GM21529 (cell line): ENCODE results near the gene CEP63.
A peak's percentile ranks its signal among the peaks of the same experiment; 100 is the strongest.
"Not testable (repeated sequence)": the region's sequence is repeated elsewhere in the genome, so short reads cannot be mapped to it uniquely, and the experiment has no call there.

Experiments
- ATAC-seq: cut with Tn5 transposase; IDR thresholded peaks from one replicate; pipeline ENCODE4 v1.9.1; 2021; ENCODE audit not compliant: unreplicated experiment

The CEP63 gene

DNA sequence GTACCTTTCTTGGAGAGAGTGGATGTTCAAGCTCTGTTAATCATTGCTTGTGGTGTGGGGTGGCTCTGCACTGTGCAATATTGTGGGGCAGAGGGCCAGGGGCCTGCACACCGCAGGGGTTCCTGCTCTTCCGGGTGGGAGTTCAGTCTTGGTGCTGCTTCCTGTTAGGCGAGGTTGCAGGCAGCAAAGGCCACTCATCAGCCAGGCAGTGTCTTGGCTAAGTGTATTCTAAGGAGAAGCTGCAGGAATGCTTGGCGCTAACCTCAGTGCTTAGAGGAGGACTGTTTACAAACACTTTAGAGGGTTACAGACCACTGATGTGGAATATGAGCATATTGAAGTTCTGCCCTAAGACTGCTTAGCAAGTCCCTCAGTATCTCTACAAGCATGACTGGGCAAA is 81.7 kb downstream of the CEP63 start:
- ATAC-seq, result no peak

DNA sequence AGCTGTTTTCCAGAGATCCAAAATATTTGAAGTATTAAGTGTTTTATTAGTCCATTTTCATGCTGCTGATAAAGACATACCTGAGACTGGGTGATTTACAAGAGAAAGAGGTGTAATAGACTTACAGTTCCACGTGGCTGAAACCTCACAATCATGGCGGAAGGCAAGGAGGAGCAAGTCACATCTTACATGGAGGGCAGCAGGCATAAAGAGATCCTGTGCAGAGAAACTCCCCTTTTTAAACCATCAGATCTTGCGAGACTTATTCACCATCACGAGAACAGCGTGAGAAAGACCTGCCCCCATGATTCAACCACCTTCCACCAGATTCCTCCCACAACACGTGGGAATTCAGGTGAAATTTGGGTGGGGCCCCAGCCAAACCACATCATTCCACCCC is 82.9 kb downstream of the CEP63 start:
- ATAC-seq, result no peak

DNA sequence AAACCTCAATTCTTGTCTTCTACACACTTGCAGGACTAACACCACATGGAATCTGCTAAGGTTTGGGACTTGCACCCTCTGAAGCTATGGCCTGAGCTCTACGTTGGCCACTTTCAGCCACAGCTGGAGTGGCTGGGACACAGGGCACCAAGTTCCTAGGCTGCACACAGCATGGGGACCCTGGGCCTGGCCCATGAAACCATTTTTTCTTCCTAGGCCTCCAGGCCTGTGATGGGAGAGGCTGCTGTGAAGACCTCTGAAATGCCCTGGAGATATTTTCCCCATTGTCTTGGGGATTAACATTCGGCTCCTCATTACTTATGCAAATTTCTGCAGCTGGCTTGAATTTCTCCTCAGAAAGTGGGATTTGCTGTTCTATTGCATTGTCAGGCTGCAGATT is 84.0 kb downstream of the CEP63 start:
- not testable (repeated sequence) for ATAC-seq

DNA sequence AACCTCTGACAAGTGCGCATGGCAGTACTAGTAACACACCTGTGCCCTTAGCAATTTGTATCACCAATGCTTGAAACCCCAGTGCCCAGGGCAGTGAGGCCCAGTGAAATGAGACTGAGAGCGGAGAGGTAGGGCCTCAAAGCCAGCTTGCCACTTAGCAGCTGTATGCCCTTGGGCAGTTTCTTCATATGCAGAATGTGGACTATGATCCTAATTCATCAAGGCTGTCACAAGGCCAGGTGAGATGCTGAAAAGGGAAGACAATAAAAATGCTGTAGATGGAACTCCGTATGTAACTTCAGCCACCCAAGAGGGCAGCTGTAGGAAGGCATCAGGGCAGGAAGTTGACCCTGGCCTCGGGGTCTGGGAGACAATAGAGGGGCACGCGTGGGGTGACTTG is 90.6 kb downstream of the CEP63 start:
- ATAC-seq, result no peak

DNA sequence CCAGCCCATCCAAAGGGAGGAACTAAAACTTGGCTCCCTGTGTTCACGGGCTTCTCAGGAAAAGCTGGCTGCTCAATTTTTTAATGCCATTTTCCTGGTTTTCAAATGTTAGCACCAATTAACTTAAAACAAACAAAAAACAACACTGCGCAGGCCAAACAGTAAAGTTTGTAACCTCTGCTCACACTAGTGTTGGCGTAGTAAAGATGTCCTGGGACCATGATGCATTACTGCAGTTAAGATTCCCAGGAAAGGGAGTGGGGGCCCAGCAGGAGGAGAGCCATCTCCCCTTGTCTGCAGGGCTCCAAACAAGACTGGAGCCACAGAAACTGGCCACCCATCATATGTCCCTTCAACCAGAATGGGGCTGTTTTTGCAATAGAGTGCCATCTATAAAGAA is 91.0 kb downstream of the CEP63 start:
- ATAC-seq, result no peak

DNA sequence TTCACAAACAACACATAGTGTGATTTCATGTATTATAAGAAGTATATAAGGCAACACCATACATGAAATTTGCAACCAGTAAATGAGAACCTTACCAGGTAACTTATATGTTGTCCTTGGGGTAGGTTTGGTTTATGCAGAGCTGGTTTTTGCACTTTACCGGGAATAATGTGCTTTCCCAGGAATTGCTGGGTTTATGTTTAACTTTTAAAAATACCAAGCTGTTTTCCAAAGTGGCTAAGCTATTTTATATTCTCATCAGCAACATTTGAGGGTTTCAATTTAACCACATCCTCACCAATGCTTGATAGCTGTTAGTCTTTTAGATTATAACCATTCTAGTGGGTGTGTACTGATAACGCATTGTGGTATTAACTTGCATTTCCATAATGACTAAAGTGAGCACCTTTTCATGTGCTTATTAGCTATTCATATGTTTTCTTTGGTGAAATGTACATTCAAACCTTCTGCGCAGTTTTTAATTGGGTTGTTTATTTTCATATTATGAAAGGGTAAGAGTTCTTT is 93.3 kb downstream of the CEP63 start:
- no peak for ATAC-seq

DNA sequence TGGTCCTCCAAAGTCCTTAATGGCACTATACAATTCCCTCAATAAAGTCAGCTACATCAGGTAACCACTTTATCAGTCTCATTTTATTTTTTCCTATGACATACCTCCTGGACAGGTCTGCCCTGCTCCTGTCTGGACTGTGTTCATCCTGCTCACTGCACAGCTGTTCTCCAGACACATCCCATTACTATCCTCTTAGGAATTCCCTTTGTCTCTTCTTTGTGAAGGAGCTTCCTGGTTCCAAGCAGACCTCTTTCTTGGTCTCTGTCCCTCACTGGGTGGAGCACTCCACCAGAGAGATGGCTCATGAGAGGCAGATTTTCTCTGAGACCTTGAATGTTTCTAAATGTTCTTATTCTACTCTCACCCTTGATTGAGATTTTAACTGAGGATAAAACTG is 104.9 kb downstream of the CEP63 start:
- ATAC-seq, result no peak

DNA sequence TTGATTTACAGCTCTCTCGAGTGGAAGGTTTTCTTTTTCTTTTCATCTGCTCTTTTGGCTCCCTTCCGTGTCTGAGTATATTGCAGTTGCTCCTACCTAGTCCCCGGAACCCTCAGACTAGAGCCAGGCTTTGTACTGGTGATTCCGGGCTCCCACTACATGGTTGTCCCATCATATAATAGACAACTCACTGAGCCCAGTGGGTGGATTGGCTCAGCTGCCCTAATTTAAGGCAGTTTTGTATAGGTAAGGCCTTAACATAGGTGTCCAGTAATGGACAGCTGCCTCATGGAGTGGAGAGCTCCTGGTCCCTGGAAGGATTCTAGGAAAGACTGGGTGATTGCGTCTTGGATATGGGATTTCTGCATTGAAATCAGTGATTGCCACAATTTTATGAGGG is 106.9 kb downstream of the CEP63 start:
- ATAC-seq, result no peak

DNA sequence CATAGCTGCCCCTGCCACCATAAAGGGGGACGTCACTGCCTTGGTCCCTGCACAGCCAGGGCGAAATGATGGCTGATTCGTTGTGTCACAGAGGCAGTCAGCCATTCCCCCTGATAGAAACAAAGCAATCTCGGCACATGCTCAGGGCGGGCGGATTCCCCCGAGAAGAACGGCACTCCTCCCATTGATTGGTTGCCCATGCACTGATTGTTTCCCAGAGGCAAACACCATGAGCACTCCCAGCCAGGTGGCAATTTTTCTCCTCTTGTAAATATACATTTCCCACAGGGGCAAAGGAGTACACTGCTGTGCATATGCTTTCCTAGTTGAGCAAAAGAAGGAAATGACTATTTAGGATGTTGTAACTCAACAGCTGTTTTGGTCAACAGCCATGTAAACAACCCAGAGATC is 108.5 kb downstream of the CEP63 start:
- ATAC-seq, result no peak

DNA sequence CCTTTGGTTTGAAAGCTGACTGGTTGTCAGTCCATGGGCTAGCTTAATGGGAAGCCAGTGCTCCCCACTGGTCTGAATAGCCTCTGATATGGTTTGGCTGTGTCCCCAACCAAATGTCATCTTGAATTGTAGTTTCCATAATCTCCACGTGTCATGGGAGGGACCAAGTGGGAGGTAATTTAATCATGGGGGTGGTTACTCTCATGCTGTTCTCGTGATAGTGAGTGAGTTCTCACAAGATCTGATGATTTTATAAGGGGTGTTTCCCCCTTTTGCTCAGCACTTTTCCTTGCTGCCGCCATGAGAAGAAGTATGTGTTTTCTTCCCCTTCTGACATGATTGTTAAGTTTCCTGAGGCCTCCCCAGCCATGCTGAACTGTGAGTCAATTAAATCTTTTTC is 109.1 kb downstream of the CEP63 start:
- not testable (repeated sequence) for ATAC-seq

DNA sequence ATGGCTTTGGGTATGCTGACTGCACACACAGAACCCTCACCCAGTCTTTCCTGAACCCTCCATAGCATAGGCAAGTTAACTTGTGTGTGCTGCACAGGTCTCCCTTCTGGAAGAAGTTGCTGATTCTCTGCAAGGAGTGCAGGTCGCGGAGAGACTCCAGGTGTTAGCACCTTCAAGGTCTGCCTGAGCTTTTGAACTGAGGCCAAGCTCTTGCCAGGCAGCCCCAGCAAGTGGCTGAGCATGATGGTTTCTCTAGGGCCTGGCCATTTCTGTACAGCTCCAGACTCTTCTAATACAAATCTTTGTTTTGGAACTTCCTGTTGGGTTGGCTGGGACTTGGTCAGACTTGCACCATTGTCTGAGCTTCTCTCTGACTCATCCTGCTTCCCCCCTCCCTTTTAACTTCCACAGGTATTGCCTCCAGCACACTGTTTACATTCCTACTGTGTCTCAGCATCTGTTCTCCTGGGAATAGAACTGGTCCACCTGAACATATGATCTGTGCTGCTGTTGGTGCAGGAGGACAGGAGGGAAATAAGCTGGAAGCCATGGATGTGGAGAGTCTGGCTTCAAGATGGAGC is 111.6 kb downstream of the CEP63 start:
- ATAC-seq, result no peak

DNA sequence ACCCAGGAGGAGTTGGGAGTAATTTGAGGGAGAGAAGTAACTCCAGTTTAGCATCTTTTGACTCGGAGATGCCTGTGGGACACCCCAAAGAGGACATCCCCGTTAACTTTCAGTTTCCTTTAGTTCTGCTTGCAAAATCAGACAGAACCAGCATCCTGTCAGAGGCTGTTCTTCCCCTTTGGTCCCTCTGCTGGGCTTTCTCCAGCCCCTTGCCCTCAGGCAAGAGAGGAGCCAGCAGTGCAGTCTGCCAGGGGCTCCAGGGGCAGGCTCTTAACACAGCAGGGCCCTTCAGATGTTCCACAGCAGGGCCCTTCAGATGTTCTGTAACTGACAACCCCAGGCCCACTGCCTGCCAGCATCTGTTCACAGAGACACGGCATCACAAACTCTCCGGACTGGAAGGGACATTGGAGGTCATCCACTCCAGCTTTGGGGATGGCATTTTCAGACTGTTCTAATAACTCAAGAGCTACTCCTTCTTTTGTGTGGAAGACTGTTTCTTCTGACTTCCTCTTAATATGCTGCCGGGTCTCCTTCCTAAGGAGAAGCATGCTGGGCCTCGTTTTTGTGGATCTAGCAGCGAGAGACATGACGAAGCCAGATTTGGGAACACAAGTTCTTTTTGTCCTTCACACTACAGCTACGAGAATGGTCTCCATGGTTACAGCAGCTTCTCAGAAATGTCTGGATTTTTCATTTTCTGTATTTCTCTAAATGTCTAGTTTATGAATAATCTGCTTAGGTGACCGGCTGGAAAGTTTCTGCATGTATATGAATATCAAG is 113.1 kb downstream of the CEP63 start:
- ATAC-seq, result no peak

DNA sequence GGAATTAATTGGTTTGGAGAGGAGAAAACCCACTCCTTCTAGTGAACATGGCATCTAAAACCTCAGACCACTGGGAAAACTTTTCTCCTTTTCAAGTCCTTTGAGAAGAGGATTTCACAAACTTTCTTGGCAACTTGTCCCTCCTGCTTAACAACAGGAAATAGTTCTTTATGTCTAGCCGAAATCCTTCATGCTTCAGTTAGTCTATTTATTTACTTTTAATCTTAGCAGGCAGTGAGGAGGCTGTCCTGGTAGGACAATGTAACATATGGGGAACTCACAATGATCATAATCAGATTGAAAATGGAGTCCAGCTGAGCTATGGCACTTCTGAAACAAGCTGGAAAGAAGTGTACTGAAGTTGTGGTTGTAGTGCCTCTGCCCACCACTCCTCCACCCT is 114.3 kb downstream of the CEP63 start:
- peak; percentile 15 for ATAC-seq

DNA sequence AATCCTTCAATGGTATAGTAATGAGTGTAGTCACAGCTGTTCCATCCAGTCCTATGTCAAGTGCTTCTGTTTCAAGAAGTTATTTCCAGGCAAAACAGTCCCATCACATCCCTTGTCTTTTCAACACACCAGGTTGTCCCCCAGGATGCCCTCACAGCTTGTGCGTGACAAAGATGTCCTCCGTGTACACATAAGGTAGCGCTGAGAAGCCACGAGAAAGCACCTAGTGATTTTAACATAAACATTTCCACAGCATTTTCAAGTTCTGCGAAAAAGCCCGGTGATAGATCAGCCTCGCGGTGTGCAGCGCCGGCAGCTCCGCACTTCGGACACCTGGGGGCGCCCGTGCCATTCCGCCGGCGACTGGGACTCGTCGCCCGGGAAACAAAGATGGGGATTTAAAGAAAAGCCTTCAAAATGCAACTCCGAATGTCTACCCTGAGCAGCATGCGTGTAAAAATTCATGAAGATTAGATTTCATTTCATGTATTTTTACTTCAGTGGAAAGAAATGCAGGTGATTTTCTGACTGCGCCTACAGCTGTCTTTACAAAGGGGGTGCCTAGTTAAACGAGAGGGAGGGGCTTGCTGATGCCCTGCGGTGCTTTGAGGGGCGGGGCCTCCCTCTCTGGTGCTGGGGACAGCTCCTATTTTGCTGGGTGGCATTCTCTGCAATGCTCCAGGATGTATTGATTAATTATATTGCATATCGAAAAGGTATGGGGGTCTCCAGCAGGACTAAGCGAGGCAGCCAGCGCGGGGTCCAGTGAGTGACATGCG is 115.0 kb downstream of the CEP63 start:
- peak; percentile 79 for ATAC-seq

DNA sequence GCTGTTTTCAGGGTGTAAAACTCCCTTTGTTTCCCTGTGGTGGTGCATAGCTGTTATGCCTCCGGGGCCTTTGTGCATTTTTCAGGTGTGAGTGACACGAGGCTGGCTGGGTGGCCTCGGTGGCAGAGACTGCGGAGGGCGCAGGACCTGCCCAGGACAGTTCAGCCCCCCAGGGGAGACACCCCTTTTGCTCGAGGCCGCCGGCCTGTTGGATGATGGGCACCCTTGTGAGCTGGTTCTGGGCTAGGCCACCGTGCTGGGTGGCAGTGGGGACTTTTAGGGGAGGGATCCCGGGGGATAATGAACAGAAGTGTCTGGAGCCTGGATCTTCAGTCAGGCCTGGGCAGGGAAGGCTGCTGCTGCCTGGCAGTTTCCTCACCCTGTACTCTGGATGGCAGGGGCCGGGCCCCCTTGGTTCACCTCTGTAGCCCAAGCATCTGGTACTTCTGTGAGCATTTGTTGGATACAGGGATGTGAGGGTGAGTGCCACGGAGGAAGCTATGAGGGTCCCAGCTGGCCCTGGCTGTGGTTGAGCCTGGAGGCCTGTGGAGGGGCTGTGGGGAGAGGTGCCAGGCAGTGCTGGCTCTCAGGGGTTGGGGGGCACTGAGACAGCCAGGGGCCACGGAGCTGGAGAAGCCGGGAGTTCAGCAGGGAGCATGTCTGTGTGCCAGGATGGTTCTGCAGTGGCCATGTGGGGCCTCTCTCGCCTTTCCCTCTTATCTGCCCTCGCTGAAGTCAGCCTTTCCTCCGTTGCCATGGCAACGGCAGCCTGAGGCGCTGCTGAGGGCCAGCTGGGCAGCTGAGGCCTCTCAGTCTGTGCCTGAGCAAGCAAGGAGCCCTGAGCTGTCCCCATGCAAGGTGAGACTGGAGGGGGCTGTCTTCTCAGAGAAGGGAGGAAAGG is 115.9 kb downstream of the CEP63 start:
- no peak for ATAC-seq

DNA sequence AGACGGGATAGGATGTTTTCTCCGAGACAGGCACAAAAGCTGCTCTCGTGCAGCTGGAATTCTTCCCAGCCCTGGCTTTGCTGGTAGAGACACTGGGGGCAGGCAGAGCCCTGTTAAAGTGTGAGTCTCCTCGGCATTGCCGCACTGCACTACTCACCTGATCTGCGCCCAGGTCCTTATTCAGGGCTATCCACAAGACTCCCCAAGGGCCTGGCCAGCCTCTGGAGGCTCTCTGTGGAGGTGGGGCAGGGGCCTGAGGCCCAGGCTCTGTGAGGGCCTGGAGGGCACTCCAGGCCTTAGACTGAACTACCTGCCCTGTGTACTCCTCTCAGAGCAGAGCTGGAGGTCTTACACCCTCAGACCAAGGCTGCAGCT is 116.6 kb downstream of the CEP63 start:
- ATAC-seq, result no peak

DNA sequence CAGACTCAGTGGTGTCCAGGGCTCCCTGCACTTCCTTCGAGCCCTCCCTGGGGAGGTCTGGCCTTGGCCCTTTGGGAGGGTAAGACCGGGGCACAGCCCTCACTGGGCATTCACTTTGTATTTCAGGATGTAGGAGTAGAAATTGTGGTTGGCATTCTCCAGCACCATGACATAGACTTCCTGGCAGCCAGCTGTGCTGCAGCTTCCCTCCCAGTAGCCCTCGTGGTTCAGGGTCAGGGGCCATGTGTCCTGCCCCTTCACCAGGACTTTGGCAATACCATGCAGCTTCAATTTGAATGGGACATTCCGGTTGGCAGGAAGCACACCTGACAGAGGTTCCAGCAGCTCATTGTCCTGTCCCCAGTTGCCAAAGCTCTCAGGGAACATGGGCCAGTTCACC is 117.6 kb downstream of the CEP63 start:
- no peak for ATAC-seq

DNA sequence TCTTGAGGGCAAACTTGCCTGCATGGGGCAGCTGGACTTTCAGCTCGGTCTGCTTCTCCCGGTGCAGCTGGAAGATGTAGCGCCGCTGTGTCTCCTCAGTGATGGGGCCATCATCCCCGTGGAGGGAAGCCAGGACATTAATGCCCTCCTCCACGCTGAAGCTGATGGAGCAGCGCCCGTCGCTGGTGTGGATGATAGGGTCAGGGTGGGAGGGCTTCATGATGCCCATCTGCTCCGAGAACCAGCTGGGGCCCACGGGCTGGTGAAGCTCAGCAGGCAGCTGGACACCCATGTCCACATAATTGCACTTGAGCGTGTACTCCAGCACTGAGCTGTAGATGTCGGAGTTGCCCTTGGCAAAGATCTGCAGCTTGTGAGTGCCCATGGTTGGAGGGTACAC is 118.1 kb downstream of the CEP63 start:
- no peak for ATAC-seq

DNA sequence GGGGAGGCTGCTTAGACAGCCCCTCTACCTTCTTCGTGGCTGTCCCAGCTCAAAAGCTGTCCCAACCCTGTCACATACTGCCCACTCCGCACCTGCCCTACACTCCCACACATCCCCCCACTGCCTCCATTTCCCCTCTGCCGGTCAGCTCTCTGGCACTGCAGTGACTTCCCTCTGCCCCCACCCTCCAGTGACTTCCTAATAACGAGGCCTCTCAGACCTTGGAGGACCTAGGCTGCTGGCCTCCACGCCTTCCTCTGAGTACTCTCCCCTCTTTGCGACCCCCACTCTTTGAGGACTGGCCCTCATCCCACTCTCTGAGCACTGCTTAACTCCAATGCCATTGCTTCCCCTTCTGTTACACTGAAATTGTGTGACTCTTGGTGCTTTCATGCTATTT is 119.7 kb downstream of the CEP63 start:
- no peak for ATAC-seq

DNA sequence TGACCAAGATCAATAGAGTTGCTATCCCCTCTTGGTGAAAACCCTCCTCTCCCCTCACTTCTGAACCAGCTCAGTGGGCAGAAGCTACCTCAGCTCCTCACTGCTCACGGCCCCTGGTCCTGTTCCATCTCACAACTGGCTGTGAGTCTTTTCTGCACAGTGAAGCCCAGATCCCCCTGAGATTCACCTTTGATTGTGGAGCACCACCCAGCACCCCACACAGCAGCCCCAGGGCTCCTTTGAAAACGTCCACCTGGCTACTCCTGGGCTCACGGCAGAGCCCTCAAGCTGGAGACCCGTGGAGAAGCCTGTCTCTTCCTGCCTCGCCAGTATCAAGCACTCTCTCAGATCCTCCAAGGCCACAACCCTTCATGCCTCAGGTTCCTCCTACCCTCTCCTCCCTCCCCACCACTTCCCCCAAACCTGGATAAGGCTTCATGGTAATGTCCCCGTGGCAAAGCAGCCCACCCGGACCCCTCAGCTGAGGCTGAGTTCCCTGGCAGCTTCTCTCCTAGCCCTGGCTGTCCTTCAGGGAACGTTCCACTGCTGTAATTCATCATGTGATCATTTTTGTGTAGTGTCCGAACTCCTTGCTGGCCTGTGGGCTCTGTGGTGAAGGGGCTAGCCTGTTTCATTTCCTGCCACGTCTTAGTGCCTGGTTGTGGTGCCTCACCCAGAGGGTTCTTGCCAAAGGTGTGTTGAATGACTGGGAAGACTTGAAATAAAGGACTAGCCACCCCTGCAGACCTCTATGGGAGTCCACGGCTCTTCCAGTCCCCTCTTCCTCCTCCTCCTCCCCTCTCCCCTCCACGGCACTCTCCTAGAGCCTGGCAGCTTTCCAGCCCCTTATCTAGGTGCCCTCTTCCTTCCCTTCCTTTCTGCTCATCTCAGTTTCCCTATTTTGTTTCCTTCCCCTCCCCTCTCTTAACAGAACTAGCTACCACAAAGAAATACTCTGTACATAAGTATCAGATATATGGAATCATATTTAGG is 120.5 kb downstream of the CEP63 start:
- no peak for ATAC-seq
